Measurements from ENCODE around the gene PDIA5.
A peak's percentile ranks its signal among the peaks of the same experiment; 100 is the strongest.

PDIA5 gene

GRCh38 chr3:123024056-123024455 is 42.8 kb upstream of the PDIA5 start:
- Histone ChIP-seq H3K27me3 (replicated peaks; ENCODE audit: insufficient read depth, low read length) (peaks cover 15% of the 10 kb centered on the region), H2AFZ (ENCODE audit: low read length) (no peak overlapping the region), H3K4me2 (ENCODE audit: low read depth, low read length) (no peak overlapping the region), H3K4me1 (ENCODE audit: low read length) (no peaks in the 10 kb centered on the region), H3K9me3 (replicated peaks; ENCODE audit: insufficient read depth, low read length) (no peaks in the 10 kb centered on the region), H3K4me3 (ENCODE audit: low read length) (no peak overlapping the region), H3K36me3 (replicated peaks; ENCODE audit: insufficient read depth, low read length) (no peaks in the 10 kb centered on the region), H3F3A (ENCODE audit: insufficient read depth, low read length) (no peaks in the 10 kb centered on the region), H3K9ac (ENCODE audit: low read length) (no peak overlapping the region), H4K20me1 (ENCODE audit: insufficient read depth, low read length) (no peaks in the 10 kb centered on the region), H3K27ac (ENCODE audit: low read length) (no peak overlapping the region), H3K79me2 (ENCODE audit: low read length) (no peaks in the 10 kb centered on the region), H3K9me2 (replicated peaks; ENCODE audit: insufficient read depth, low read length) (no peaks in the 10 kb centered on the region)
- DNase-seq: no peak
- TF ChIP-seq EZH2phosphoT487 (IDR thresholded peaks at IDR 0.05; ENCODE audit: low read length) (no peak), CTCF (IDR thresholded peaks at IDR 0.05; ENCODE audit: low read length) (no peak), EZH2 (optimal IDR thresholded peaks at IDR 0.05; ENCODE audit: low read depth, low read length) (no peak)

GRCh38 chr3:123025642-123026521 is 40.9 kb upstream of the PDIA5 start:
- H3K36me3 ChIP-seq (replicated peaks; ENCODE audit: insufficient read depth, low read length): no peaks in the 10 kb centered on the region
- TF ChIP-seq EZH2 (optimal IDR thresholded peaks at IDR 0.05; ENCODE audit: low read depth, low read length) (no peak), EZH2phosphoT487 (IDR thresholded peaks at IDR 0.05; ENCODE audit: low read length) (no peak), CTCF (IDR thresholded peaks at IDR 0.05; ENCODE audit: low read length) (no peak)
- no peaks in the 10 kb centered on the region for H4K20me1 ChIP-seq (ENCODE audit: insufficient read depth, low read length)
- H2AFZ ChIP-seq (ENCODE audit: low read length): no peak overlapping the region
- H3K27ac ChIP-seq (ENCODE audit: low read length): no peak overlapping the region
- H3K27me3 ChIP-seq (replicated peaks; ENCODE audit: insufficient read depth, low read length): peaks cover 17% of the 10 kb centered on the region
- no peaks in the 10 kb centered on the region for H3K9me2 ChIP-seq (replicated peaks; ENCODE audit: insufficient read depth, low read length)
- H3K4me1 ChIP-seq (ENCODE audit: low read length): no peaks in the 10 kb centered on the region
- H3K4me2 ChIP-seq (ENCODE audit: low read depth, low read length): no peak overlapping the region
- no peaks in the 10 kb centered on the region for H3K79me2 ChIP-seq (ENCODE audit: low read length)
- no peak overlapping the region for H3K9ac ChIP-seq (ENCODE audit: low read length)
- DNase-seq: no peak
- no peak overlapping the region for H3K4me3 ChIP-seq (ENCODE audit: low read length)
- no peaks in the 10 kb centered on the region for H3K9me3 ChIP-seq (replicated peaks; ENCODE audit: insufficient read depth, low read length)
- H3F3A ChIP-seq (ENCODE audit: insufficient read depth, low read length): no peaks in the 10 kb centered on the region

- Histone ChIP-seq H4K20me1 (ENCODE audit: insufficient read depth, low read length) (no peaks in the 10 kb centered on the region), H3F3A (ENCODE audit: insufficient read depth, low read length) (no peaks in the 10 kb centered on the region), H3K4me2 (ENCODE audit: low read depth, low read length) (peak overlapping the region; percentile 98), H3K79me2 (ENCODE audit: low read length) (no peaks in the 10 kb centered on the region), H3K9me3 (replicated peaks; ENCODE audit: insufficient read depth, low read length) (no peaks in the 10 kb centered on the region), H3K4me3 (ENCODE audit: low read length) (peak overlapping the region; percentile 67), H3K36me3 (replicated peaks; ENCODE audit: insufficient read depth, low read length) (no peaks in the 10 kb centered on the region), H3K27ac (ENCODE audit: low read length) (no peak overlapping the region), H3K9ac (ENCODE audit: low read length) (no peak overlapping the region), H3K4me1 (ENCODE audit: low read length) (no peaks in the 10 kb centered on the region), H3K9me2 (replicated peaks; ENCODE audit: insufficient read depth, low read length) (no peaks in the 10 kb centered on the region), H3K27me3 (replicated peaks; ENCODE audit: insufficient read depth, low read length) (peaks cover 17% of the 10 kb centered on the region), H2AFZ (ENCODE audit: low read length) (peak overlapping the region; percentile 94)
- TF ChIP-seq CTCF (IDR thresholded peaks at IDR 0.05; ENCODE audit: low read length): no peak
- no peak for TF ChIP-seq EZH2 (optimal IDR thresholded peaks at IDR 0.05; ENCODE audit: low read depth, low read length)
- TF ChIP-seq EZH2phosphoT487 (IDR thresholded peaks at IDR 0.05; ENCODE audit: low read length): no peak
- no peak for DNase-seq
Observed at GRCh38 chr3:123026565-123027291, 40.1 kb upstream of the PDIA5 start.

All from MM.1S (cell line).